Stimulated activated CD8-positive, alpha-beta memory T cell treated with anti-CD3 and anti-CD28 coated beads, Interleukin-15, amount 100 ng/mL, for 4 hours (primary cell): ENCODE data around the gene POPDC2.

Experiments
- DNase-seq, 2 donors: peaks; one replicate each; pipeline ENCODE4 v3.0.0-alpha.2; 2020; ENCODE audit warnings: low read depth in 2 of 2

POPDC2 gene

GRCh38 chr3:119639494-119640350 lies 20.7 kb downstream of the POPDC2 start:
- no peak for DNase-seq

- DNase-seq: no peak
Observed at GRCh38 chr3:119637679-119638477, 22.5 kb downstream of the POPDC2 start.

- no peak for DNase-seq
Observed at GRCh38 chr3:119636891-119637611, 23.3 kb downstream of the POPDC2 start.

GRCh38 chr3:119636249-119636648 lies 24.1 kb downstream of the POPDC2 start:
- no peak for DNase-seq

GRCh38 chr3:119635719-119636118 lies 24.7 kb downstream of the POPDC2 start:
- DNase-seq: no peak

GRCh38 chr3:119632829-119633228 lies 27.6 kb downstream of the POPDC2 start:
- DNase-seq: no peak

- no peak for DNase-seq
Observed at GRCh38 chr3:119632216-119632615, 28.2 kb downstream of the POPDC2 start.

- DNase-seq: no peak
Observed at GRCh38 chr3:119631516-119631915, 28.9 kb downstream of the POPDC2 start.

- no peak for DNase-seq
Observed at GRCh38 chr3:119630880-119631329, 29.5 kb downstream of the POPDC2 start.

GRCh38 chr3:119630128-119630879 lies 30.1 kb downstream of the POPDC2 start:
- no peak for DNase-seq

- DNase-seq: no peak
Observed at GRCh38 chr3:119628816-119629445, 31.5 kb downstream of the POPDC2 start.

- DNase-seq: no peak
Observed at GRCh38 chr3:119628390-119628789, 32.0 kb downstream of the POPDC2 start.

- DNase-seq: no peak
Observed at GRCh38 chr3:119627461-119627860, 32.9 kb downstream of the POPDC2 start.

GRCh38 chr3:119626196-119626595 lies 34.2 kb downstream of the POPDC2 start:
- no peak for DNase-seq

GRCh38 chr3:119625451-119626153 lies 34.8 kb downstream of the POPDC2 start:
- no peak for DNase-seq

GRCh38 chr3:119624002-119624720 lies 36.2 kb downstream of the POPDC2 start:
- DNase-seq: no peak

- DNase-seq: no peak
Observed at GRCh38 chr3:119620899-119621298, 39.5 kb downstream of the POPDC2 start.

- no peak for DNase-seq
Observed at GRCh38 chr3:119619094-119619493, 41.3 kb downstream of the POPDC2 start.

GRCh38 chr3:119616056-119616455 lies 44.3 kb downstream of the POPDC2 start:
- DNase-seq: no peak

GRCh38 chr3:119613872-119614271 lies 46.5 kb downstream of the POPDC2 start:
- DNase-seq: no peak
